Islet of Langerhans (tissue), 1 donor: Measurements from ENCODE around the gene FAM222B.

Source experiments
- FAIRE-seq: peaks from one replicate; lab custom pipeline; 2011; peaks lifted over from hg19 to GRCh38; lab: Jason Lieb, UNC

Gene FAM222B

GRCh38 chr17:28773736-28774135, 68.9 kb downstream of the FAM222B start:
- FAIRE-seq, result no peak

- no peak for FAIRE-seq
These were observed 77.6 kb downstream of the FAM222B start for GRCh38 chr17:28765038-28765437.

GRCh38 chr17:28763804-28764266, 78.8 kb downstream of the FAM222B start:
- no peak for FAIRE-seq

DNA sequence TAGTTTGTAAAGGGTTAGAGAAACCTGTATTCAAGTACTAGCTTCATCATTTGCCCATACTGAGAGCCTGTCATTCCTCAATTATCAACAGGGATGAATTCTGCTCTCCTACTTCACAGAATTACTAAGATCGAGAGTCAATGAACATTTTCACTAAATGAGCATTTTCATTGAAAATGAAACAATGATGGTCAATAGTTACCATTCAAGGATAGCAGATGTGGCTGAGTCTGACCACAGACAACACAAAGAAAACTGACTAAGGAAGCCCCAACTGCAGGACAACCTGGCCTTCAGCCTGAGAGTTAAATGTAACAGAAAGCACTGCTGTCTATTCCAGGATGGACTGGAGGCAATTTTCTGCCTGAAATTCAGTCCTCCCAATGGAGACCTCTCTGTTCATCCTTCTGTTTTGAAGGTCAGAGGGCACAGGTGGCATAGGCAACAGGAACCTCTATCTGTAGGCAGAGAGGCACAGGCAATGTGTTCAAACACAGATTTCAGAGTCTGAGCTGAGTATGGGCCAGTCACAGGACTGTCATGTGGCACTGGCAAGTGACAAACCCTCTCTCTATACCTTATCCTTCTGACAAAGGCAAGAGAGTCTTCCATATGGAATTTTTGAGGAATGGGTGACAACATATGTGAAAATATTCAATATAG, 79.3 kb downstream of the FAM222B start:
- no peak for FAIRE-seq

DNA sequence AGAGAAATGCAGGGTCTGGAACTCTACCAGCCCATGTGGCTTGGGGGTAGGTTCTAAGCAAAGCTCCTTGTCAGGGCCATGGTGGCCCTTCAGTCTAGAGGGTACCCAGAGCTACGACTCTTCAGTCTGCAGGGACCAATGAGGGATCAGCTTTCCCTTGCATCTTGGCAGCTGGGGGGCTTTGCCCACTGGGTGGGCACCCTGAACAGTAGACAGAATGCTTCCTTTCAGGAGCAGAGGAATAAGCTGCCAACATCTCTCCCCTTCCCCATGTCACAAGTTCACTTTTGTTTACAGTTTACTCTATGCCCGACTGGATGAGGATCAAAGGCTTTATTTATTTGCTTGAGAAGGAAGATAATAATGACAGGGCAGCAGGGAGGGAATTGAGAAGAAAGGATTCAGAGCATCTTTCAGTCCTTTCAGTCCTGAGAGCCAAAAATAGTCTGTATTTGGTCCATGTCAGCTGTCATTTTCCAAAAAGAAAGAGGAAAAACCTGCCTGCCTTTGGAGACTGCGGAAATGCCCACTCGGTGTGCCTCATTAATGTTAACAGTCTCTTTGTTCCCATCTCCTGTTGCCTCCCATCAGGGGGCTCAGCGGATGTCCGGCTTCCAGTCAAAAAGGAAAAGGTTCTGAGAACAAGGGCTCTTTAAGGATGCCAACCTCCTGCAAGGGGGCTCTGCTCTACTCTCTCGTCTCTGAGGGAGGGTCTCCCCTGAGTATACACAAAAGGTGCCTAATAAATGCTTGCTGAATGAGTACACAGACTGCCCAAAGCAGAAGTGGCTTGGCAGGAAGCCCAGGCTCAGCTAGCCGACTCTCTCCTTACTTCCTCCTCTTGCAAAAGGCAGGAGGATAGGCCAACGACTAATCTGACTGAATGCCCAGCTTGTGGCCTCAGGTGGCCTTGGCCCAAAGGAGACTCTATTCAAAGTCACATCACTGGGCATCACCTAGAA, 81.7 kb downstream of the FAM222B start:
- FAIRE-seq, result no peak

DNA sequence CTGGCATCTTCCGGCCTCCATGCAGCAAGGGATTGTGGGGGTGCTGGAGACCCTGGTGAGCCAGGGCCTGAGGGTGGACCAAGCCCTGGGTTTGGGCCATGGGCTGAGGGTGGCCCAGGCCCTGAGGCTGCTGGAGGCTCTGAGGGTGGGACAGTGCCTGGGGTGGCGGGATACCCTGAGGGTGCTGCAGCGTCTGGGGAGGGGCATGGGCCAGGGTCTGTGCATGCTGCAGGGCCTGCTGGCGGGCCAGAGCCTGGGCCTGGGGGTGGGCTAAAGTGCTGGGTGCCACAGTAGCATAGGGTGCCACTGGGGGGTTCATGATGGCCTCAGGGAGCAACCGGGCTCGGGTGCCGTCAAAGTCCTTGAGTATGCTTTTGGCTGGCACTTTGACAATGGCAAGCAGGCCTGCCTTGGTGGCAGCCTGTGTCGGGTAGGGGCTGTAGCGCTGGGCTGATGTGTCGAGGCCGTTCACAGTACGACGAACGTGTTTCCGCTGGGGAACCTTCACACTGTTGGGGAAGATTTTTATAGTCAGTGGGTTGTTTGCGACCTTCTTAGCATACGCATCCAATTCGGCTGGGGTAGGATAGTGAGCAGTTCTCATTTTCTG, 83.2 kb downstream of the FAM222B start:
- FAIRE-seq, result no peak

DNA sequence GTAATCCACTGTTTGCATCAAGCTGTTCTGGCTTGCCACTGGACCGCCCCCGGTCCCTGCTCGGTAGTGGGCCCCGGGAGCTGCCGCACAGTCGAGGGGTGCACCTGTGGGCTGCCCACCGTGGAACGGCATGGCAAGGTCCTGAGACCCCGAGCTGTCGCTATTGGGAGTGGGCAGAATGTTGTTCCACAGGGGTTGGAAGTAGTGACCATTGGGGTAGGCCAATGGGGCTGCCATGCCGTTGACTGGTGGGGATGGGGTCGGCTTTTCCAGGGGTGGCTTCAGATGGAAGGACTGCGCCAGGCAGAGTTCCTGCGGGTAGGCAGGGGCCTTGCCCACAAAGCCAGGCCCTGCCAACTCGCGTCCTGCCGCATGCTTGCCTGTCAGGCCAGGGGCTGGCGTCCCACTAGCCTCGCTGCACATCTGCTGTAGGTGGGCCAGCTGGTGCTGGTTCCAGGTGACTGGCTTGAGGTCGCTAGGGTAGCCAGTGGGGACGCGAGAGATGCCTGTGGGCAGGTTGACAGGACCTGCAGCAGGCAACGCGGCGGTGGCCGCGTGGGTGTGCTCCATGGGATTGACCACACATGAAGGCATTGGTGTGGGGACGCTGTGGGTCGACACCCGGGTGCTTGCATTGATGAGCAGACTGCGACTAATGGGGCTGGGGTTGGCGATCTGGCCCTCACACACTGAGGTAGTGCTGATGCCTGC, 84.0 kb downstream of the FAM222B start:
- FAIRE-seq, result no peak

- no peak for FAIRE-seq
These were observed 86.4 kb downstream of the FAM222B start for GRCh38 chr17:28756049-28756804.

DNA sequence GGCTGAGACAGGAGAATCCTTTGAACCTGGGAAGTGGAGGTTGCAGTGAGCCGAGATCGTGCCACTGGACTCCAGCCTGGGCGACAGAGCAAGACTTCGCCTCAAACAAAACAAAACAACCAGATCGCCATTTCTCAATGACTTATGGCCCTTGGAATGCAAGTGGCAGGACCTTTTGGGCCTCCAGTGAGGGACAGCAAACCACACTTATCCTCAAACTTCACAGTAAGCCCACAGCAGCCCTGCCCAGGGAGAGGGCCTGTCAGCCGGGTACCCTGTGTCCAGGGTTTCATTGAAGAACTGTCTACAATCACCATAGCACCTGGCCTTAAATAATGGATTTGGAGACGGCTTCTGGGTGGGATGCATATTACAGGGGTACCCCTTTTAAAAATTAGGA, 87.1 kb downstream of the FAM222B start:
- no peak for FAIRE-seq

DNA sequence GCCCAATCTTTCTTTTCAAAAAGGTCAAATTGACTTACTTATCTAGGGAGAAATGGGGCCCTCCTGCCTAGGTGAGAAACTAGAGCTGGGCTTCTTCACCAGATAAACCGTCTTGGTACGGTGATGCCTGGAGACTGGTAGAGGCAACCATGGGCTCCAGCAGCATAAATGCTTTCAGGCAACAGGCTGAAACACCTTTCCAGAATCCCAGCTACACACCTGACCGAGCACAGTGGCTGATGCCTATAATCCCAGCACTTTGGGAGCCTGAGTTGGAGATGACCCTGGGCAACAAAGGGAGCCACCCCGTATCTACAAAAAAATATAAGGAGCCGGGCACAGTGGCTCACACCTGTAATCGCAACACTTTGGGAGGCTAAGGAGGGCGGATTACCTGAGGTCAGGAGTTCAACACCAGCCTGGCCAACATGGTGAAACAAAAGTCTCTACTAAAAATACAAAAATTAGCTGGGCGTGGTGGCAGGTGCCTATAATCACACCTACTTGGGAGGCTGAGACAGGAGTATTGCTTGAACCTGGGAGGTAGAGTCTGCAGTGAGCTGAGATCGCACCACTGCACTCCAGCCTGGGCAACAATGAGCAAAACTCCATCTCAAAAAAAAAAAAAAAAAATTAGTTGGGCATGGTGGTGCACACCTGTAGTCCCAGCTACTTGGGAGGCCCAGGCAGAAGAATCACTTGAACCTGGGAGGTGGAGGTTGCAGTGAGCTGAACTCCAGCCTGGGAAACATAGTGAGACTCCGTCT, 90.8 kb downstream of the FAM222B start:
- no peak for FAIRE-seq

DNA sequence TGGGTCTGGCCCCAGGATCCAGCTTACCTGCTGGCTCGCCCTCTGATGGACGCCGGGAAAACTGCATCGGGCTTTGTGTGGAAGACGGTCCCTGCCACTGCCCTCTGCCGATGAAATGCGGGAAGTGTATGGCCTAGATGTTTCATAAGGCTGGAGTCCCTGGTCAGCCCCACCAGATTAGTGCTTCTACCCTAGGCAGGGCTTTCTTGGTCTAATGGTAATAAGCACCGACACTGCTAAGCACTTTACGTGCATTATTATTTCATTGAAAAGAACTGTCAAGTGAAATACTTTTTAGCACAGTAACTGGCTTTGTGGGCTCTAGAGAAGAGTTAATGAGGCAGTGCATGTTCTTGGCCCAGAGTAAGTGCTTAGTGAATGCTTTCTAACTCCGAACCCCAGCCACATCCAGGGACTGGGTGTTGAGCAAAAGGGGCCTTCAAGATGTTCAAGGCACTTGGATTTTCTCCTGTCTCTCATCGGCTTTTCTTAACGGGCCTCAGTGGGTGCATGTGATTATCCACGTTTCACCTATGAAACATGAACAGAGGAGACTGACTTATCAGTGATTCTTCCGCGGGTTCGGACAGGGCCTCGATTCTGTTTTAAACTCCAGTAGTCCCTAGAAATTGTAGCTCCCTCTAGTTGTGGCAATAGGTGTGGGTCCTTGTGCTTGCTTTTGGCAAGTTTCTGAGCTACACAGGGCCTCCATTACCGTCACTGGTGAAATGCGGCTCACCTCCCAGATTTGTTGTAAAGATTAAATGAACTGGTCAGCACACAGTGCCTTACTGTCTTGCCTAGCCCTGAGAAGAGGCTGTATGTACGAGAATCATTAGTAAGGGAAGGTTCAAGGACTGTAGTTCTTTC, 92.2 kb downstream of the FAM222B start:
- FAIRE-seq, result no peak

DNA sequence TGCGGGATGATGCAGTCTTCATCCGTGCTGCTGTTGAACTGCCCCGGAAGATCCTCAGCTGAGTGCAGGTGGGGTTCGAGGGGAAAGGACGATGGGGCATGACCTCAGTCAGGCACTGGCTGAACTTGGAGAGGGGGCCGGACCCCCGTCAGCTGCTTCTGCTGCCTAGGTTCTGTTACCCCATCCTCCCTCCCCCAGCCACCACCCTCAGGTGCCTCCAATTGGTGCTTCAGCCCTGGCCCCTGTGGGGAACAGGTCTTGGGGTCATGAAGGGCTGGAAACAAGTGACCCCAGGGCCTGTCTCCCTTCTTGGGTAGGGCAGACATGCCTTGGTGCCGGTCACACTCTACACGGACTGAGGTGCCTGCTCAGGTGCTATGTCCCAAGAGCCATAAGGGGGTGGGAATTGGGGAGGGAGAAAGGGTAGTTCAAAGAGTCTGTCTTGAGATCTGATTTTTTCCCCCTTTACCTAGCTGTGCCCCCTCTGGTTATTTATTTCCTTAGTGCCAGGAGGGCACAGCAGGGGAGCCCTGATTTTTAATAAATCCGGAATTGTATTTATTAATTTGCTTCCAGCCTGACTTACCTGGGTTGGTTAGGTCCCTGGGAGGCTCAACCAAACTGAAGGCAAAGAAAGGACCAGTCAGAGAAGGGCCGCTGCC, 92.9 kb downstream of the FAM222B start:
- no peak for FAIRE-seq

- no peak for FAIRE-seq
These were observed 93.6 kb downstream of the FAM222B start for GRCh38 chr17:28748852-28749515.

DNA sequence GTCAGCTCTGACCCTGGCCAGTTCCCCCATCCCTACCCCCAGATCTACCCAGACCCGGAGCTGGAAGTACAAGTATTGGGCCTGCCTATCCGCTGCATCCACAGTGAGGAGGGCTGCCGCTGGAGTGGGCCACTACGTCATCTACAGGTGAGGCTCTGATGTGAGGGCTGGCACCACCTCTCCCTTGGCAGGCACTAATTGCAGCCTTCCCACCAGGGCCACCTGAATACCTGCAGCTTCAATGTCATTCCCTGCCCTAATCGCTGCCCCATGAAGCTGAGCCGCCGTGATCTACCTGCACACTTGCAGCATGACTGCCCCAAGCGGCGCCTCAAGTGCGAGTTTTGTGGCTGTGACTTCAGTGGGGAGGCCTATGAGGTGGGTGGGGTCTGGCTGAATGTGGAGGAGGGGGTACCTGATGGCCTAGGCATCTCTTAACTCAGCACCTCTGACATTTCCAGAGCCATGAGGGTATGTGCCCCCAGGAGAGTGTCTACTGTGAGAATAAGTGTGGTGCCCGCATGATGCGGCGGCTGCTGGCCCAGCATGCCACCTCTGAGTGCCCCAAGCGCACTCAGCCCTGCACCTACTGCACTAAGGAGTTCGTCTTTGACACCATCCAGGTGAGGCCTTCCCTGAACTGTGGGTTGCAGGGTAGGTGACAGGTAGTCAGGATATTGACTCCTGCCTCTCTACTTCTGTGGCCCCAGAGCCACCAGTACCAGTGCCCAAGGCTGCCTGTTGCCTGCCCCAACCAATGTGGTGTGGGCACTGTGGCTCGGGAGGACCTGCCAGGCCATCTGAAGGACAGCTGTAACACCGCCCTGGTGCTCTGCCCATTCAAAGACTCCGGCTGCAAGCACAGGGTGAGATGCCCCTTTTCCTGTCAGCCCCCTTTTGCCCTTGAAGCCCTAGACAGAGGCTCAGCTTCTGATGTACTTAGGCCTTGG, 94.5 kb downstream of the FAM222B start:
- no peak for FAIRE-seq

DNA sequence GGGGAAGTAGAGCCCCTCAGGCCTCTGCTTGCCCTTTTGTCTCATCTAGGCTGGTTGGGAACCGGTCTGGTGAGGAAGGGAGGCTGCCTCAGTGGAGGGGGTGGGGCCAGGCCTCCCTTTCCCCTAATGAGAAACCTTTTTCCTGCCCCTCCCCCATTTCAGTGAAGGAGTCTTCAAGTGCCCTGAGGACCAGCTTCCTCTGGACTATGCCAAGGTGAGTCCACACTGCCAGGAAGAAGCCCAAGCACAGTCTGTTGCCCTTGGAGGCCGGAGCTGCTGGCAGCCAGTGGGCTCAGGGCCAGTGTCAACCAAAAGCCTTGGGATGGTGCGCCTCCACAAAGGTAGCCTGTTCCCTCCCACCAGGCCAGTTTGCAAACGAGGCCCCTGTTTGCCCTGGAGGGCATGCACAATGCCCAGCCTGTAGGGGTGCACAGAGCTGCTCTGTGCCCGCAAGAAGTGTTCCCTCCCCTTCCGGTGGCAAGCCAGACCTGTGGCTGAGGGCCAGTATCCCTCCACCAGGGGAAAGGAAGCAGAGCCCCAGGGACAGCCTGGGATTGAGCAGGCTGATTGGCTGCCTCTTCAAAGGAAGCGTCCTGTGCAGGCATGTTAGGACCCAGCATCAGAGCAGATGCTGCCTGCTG, 95.4 kb downstream of the FAM222B start:
- FAIRE-seq, result no peak

DNA sequence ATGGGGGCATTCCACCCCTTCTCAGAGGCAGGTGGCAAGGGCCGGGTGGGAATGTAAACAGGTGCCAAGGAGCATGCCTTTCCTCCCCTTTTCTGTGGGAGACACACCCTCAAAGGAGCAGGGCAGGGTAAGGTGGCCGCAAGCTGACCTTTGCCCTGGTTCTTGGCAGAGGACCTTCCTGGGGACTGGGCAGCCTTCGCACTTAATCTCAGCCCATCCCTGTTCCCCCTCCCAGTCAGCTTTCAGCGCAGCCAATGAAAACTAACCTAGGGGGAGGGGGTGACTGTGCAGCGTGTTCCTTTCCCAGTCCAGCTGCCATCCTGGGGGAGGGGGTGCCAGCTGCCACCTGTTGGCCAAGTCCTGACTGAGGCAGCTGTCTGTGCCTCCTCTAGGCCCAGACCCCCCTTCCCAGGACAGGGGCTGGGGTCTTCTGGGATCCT, 96.0 kb downstream of the FAM222B start:
- no peak for FAIRE-seq
